C4-2B (cell line): ENCODE results near the gene MCUB.
"Not testable (repeated sequence)": the region's sequence is repeated elsewhere in the genome, so short reads cannot be mapped to it uniquely, and the experiment has no call there.

Experiments
- H3K27ac ChIP-seq: fragments of 450-650 bp; 2 replicates; pipeline ENCODE4 v1.5.1; 2017
- ZFX ChIP-seq: fragments of 450-650 bp; IDR thresholded peaks from 2 replicates; pipeline ENCODE4 v1.6.1; 2017
- TF ChIP-seq, protein P1 (sequence below): fragments of 450-650 bp; conservative IDR thresholded peaks from 2 replicates; pipeline ENCODE4 v1.5.1; 2017; ENCODE audit warnings: mild to moderate bottlenecking

The MCUB gene

DNA sequence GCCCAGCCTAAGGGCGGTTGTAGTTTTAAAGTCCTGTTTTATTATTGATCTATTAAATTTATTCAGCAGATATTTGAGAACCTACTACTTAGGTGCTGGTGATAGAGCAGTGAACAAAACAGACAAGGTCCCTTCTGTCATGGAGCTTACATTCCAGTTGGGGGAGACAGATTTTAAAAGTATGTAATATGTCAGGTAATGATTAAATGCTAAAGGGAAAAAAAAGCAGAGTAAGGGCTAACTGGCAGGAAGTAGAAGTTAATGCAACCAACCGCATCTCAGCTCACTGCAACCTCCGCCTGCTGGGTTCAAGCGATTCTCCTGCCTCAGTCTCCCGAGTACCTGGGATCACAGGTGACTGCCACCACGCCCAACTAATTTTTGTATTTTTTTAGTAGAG is 7.8 kb upstream of the MCUB start:
- H3K27ac ChIP-seq = no peak overlapping the region
- TF ChIP-seq, protein P1, sequence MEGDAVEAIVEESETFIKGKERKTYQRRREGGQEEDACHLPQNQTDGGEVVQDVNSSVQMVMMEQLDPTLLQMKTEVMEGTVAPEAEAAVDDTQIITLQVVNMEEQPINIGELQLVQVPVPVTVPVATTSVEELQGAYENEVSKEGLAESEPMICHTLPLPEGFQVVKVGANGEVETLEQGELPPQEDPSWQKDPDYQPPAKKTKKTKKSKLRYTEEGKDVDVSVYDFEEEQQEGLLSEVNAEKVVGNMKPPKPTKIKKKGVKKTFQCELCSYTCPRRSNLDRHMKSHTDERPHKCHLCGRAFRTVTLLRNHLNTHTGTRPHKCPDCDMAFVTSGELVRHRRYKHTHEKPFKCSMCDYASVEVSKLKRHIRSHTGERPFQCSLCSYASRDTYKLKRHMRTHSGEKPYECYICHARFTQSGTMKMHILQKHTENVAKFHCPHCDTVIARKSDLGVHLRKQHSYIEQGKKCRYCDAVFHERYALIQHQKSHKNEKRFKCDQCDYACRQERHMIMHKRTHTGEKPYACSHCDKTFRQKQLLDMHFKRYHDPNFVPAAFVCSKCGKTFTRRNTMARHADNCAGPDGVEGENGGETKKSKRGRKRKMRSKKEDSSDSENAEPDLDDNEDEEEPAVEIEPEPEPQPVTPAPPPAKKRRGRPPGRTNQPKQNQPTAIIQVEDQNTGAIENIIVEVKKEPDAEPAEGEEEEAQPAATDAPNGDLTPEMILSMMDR = no peak
- no peak for TF ChIP-seq ZFX

DNA sequence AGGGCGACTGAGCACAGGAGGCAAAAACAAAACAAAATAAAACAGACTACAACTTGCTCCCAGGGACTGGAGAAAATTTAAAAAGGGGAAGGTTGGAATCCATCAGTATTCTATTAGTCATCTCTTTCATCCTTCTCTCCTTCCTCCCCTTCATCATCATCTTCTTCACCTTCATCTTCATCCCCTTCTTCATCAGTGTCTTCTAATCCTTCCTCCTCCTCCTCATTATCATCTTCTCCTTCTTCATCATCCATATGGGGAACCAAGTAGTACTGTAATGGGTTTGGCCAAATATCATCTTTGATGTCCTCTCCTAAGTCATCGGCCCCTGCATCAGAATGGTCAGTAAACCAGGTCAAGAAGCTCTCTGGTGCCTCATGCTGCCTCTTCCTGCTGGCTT is 6.9 kb upstream of the MCUB start:
- H3K27ac ChIP-seq = no peak overlapping the region
- TF ChIP-seq, protein P1 = no peak

DNA sequence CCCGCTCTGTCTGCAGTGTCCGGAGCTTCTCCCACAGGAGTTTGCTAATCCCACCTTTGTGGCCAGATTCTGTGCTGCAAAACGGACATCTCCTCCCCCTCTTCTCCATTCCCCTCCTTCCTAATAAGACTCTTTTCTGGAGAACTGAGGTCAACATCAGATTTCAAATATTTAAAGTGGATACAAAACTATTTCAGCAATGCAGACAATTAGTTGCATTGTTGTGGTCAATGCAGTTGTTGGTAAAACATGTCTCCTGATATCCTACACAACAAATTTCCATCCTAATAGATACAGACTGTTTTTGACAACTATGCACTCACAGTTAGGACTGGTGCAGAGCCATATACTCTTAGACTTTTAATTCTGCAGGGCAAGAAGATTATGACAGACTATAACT is 5.1 kb upstream of the MCUB start:
- H3K27ac ChIP-seq = no peak overlapping the region
- TF ChIP-seq, protein P1 = no peak

DNA sequence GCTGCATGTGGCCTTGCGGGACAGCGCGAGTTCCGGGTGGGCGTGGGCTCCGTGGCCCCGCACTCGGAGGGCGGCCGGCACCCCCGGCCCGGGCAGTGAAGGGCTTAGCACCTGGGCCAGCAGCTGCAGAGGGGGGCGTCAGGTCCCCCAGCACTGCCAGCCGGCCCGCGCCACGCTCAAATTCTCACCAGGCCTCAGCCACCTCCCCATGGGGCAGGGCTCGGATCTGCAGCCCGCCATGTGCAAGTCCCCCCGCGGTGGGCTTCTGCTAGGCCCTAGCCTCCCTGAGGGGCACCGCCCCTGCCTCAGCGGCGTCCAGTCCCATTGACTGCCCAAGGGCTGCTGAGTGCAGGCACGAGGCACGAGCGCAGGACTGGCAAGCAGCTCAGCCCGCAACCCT is 2.6 kb upstream of the MCUB start:
- TF ChIP-seq, protein P1 = no peak
- TF ChIP-seq ZFX = no peak
- no peak overlapping the region for H3K27ac ChIP-seq

DNA sequence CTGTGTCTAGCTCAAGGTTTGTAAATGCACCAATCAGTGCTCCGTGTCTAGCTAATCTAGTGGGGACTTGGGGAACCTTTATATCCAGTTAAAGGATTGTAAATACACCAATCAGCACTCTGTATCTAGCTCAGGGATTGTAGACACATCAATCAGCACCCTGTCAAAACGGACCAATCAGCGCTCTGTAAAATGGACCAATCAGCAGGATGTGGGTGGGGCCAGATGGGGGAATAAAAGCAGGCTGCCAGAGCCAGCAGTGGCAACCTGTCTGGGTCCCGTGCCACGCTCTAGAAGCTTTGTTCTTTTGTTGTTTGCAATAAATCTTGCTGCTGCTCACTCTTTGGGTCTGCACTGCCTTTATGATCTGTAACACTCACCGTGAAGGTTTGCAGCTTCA is 2.0 kb upstream of the MCUB start:
- H3K27ac ChIP-seq = not testable (repeated sequence)

DNA sequence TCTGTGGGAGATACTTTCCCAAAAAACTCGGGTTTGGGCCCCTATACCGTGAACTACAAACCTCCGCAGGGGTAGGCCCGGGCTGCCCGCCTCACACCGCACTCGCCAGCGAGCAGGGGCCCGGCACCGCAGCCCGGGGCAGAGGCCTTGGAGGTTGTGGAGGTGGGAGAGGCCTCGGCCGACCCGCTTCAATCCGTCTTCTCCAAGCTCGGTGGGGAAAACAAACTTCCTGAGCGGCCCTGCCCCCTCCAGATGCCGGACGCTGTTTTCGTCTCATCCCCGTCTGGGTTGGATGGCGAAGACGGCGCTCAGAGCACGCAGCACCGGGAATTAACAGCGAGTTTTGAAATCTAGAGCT is 442 bp upstream of the MCUB start:
- TF ChIP-seq, protein P1 = no peak
- no peak for TF ChIP-seq ZFX
- H3K27ac ChIP-seq = no peak overlapping the region

DNA sequence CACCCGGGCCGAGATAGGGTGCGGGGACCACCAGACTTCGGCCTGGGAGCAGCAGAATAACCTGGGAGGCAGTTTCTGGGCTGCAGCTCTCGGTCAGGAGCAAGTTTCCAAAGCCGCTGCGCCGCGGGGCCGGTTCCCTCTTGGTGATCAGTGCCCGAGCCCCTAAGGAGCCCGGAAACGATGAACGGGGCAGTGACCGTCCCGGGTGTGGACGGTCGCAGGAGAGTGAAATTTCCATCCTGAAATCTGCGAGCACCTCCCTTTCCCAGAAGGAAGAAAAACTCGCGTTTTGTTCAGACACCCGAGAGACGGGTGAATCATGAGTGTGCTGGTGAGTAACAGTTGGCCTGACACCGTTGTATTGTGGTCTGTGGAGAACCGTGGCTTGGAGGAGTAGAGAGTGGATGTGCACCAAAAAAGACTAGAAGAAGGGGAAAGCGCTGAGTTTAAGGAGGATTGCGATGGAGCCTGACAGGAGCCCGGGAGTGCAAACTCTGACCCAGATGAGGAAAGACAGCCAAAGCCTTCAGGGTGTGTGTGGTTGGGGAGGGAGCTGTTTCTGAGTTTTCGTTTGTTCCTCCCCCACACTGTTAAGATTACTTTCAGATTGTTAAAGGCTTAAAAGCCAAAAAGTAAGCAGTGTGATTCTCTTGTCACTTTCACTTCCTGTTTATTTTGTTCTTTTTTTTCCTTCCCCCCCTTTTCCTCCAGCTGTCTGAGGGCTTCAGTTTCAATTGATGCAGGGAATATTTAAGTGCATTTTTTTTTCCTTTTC is 828 bp downstream of the MCUB start:
- no peak for TF ChIP-seq ZFX
- TF ChIP-seq, protein P1 = no peak
- no peak overlapping the region for H3K27ac ChIP-seq
